HG02884 (cell line): Measurements from ENCODE around the gene HERC4.
"Not testable (repeated sequence)": the region's sequence is repeated elsewhere in the genome, so short reads cannot be mapped to it uniquely, and the experiment has no call there.

Experiments
- ATAC-seq: cut with Tn5 transposase; IDR thresholded peaks from one replicate; pipeline ENCODE4 v1.9.1; 2021; ENCODE audit warnings: mild to moderate bottlenecking, moderate library complexity; ENCODE audit not compliant: unreplicated experiment

HERC4 gene

DNA sequence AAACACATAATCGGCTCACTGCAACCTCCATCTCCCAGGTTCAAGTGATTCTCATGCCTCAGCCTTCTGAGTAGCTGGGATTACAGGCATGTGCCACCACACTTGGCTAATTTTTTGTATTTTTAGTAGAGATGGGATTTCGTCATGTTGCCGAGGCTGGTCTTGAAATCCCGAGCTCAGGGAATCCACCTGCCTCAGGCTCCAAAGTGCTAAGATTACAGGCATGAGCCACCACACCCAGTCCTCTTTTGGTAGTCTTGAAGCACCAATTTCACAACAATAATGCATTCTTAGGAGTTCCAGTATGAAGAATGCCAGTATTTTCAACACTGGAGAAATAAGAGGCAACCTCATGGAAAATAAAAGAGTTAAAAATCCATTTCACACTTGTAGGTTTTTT is 109.0 kb downstream of the HERC4 start:
- not testable (repeated sequence) for ATAC-seq

DNA sequence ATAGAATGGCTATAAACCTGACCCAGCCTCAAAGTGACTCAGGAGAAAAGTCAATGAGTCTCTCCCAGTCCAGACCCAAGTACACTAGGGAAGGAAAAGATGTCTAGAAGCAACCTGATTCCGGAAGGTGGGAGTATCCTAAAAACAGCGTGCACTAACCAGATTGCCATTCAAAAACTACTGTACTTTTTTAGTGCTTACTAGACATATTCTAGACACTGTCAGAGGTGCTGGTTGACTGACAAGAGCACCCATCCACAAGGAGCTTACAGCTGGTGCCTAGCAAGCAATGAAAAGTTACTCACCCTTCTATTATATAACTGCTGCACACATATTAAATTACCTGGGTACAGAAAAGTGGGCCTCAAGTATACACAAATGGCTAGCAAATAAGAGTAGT is 109.6 kb downstream of the HERC4 start:
- ATAC-seq: no peak

DNA sequence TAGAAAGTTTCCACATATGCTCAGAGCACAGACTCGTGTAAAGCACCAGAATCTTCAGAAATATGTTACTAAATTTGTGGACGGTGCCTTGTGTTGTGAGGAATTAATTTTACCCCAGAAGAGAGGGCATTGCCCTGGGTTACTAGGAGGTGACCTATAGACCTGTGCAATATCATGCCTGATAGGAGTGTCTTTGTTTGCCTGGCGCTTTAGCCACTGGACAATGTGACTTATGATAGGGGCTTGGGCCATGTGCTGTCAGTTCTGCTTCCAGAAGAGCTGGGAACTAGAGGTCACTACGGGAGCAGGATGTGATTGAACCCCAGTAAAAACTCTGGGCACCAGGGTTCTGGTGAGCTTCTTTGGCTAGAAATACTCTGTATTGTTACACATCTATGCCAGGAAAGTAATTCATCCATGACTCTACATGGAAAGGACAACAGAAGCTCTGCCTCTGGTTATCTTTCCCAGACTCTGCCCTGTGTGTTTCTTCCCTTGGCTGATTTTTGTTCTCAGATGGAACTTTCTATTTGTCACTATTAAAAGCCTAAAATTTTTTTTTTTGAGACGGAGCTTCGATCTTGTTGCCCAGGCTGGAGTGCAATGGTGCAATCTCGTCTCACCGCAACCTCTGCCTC is 115.1 kb downstream of the HERC4 start:
- no peak for ATAC-seq

DNA sequence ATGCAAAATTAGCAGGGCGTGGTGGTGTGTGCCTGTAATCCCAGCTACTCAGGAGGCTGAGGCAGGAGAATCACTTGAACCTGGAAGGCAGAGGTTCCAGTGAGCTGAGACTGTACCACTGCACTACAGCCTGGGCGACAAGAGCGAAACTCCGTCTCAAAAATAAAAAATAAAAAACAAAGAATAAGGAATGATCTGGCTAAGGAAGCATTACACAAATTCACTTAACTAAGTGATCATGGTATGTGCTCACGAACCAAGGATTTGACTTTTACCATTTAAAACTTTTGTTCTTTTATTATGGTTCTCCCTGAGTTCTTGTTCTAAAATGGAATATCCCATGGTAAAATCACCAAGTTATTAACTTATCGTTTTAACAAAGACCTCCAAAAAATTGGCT is 119.5 kb downstream of the HERC4 start:
- no peak for ATAC-seq

- ATAC-seq: no peak
Observed at GRCh38 chr10:67943917-67944316, 131.2 kb downstream of the HERC4 start.

DNA sequence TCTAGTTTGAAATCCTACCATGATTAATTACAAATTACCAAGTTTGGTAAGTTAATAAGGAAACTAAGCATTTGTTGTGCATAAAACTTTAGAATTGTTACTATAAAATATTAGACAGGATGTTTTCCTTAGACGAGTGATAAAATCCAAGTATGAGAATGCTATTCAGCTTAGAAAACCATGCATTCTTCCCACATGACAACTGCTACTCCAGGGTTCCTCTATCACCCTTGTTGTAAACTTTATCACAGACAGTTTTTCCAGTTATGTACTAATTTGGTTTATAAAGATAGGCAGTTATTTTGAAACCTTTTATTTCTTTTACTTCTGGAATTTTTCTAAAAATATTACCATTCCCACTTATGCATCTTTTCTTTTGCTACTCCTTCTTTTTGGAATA is 138.7 kb downstream of the HERC4 start:
- no peak for ATAC-seq

DNA sequence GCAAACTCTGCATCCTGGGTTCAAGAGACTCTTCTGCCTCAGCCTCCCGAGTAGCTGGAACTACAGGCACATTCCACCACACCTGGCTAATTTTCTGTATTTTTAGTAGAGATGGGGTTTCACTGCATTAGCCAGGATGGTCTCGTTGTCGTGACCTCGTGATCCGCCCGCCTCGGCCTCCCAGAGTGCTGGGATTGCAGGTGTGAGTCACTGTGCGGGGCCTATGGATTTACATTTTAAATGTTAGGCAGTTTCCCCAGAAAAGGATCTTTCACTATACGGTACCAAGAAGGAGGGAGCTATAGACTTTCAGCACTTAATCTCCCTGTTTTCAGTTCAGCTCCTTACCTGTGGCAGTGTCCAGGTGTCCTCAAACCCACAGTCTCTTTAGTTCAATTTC is 139.9 kb downstream of the HERC4 start:
- no peak for ATAC-seq

DNA sequence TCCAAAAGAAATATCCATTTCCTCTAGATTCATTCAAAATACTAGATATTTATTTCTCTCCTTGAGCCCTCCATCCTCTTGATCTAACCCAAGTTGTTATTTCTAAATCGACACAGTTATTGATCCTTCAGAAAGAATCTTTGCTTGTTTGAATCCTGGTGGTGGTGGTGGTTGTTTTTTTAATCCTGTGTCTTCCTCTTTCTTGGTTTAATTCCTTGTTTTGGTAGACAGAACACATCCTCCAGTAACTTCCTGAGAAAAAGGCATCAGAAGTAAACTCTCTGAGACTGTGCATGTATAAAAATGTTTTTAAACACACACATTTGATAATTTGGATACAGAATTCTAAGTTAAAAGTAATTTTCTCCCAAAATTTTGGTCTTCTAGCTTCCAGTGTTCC is 140.7 kb downstream of the HERC4 start:
- no peak for ATAC-seq

- no peak for ATAC-seq
Observed at GRCh38 chr10:67933199-67933598, 141.9 kb downstream of the HERC4 start.

- no peak for ATAC-seq
Observed at GRCh38 chr10:67926951-67927350, 148.1 kb downstream of the HERC4 start.

DNA sequence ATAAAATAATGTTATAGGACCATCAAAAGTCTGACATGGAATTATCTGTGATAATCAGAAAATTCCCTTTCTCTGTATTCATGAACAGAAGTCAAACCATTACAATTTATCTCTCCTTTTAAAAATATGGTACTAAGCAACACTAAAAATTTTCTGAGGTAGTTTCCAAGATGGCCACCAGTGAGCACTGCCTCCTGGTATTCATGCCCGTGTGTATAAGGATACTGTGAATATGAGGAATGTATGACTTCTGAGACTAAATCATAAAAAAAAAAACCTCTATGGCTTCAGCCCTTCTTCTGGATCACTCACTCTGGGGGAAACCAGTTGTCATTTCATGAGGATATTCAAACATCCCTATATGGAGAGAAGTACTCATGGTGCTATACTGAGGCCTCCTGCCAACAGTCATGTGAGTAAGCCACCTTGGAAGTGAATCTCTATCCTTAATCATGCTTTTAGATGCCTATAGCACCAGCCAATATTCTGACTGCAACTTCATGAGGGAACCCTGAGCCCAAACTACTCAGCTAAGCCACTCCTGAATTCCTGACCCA is 149.6 kb downstream of the HERC4 start:
- no peak for ATAC-seq

DNA sequence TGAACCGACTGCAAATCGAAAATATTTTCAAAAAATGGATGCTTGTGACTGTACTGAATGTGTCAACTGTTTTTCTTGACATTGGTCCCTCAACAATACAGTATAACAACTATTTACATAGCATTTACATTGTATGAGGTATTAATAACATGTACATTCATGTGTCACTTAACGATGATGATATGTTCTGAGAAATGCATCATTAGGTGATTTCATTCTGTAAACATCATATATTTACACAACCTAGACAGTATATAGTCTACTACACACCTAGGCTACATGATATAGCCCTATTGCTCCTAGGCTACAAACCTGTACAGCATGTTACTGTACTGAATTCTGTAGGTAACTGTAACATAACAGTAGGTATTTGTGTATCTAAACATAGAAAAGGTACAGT is 150.9 kb downstream of the HERC4 start:
- ATAC-seq: no peak

GRCh38 chr10:67923551-67923950 is 151.5 kb downstream of the HERC4 start:
- ATAC-seq: no peak

DNA sequence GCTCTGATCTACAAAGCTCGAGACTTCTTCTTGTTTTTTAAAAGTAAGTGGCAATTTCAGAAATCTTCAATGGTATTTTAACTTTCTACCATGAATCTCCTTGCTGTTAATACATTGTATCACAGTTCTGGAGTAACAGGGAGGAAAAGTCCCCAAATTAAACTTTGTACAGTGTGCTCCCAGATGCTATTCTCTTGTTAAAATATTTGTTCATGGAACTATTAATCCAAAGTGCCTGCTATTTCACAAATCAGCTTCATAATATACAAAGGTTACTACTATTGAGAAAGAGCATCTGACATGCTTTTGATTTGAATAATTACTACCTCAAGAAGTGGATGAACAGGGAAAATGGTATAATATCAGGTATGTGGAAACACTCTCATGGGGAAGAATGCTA is 154.0 kb downstream of the HERC4 start:
- no peak for ATAC-seq

DNA sequence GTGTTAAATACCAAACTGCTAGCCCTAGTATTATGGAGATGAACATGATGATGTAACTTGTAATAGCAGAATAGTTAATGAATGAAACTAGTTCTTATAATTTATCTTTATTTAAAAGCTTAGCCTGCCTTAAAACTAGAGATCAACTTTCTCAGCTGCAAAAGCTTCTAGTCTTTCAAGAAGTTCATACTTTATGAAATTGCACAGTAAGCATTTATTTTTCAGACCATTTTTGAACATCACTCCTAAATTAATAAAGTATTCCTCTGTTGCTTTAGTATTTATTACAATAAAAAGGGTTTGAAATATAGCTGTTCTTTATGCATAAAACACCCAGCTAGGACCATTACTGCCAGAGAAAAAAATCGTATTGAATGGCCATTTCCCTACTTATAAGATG is 157.4 kb downstream of the HERC4 start:
- ATAC-seq: no peak

DNA sequence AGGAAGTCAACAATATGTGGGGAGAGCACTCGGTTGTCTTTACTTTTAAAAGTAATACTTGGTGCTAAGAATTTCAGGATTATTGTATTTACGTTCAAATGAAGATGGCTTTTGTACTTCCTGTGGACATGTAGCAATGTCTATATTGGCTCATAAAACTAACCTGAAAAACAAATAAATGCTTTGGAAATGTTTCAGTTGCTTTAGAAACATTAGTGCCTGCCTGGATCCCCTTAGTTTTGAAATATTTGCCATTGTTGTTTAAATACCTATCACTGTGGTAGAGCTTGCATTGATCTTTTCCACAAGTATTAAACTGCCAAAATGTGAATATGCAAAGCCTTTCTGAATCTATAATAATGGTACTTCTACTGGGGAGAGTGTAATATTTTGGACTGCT is 157.9 kb downstream of the HERC4 start:
- ATAC-seq: no peak

DNA sequence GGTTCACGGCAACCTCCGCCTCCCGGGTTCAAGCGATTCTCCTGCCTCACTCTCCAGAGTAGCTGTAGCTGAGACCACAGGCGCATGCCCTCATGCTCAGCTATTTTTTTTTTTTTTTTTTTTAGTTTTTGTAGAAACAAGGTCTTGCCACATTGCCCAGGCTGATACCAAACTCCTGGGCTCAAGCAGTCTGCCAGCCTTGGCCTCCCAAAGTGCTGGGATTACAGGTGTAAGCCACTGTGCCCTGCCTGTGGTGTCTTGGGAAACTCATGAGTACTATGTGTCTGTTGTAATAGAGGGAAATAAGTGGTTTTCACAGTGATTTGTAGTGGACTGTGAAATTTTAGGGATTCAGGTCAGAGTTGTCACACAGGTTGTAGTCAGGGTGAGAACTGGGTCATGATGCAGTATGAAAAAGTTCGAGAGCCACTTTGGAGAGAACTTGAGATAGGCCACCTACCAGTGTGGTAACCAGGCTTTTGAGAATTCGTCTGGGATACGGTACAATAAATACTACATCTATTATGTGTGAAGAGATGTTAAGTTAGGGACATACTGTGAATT is 160.2 kb downstream of the HERC4 start:
- no peak for ATAC-seq

DNA sequence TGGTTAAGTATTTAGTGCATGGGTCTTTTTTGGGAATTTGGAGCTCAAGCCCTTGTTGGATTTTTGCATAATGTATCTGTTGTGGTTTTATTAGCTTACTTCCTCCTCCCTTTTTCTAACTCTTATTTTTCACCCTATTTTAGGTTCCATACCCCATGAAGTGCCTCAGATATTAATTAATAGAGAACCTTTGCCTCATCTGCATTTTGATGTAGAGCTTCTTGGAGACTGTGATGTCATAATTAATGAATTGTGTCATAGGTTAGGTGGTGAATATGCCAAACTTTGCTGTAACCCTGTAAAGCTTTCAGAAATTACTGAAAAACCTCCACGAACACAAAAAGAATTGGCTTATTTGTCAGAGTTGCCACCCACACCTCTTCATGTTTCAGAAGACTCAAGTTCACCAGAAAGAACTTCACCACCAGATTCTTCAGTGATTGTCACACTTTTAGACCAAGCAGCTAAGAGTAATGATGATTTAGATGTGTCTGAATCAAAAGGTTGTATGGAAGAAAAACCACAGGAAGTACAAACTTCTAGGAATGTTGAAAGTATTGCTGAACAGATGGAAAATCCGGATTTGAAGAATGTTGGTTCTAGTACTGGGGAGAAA is 162.6 kb downstream of the HERC4 start:
- ATAC-seq: no peak

GRCh38 chr10:67903581-67903980 is 171.5 kb downstream of the HERC4 start:
- ATAC-seq: no peak

- ATAC-seq: no peak
Observed at GRCh38 chr10:67893637-67894036, 181.4 kb downstream of the HERC4 start.

- peak; percentile 47 for ATAC-seq
Observed at GRCh38 chr10:67884842-67885670, 190.0 kb downstream of the HERC4 start.
